ENCODE measurements around the gene RPS25.
"Not testable (repeated sequence)": the region's sequence is repeated elsewhere in the genome, so short reads cannot be mapped to it uniquely, and the experiment has no call there.

The RPS25 gene
- 794 to 1,325 (median 1,060) reads per million in 4 donors for total RNA-seq

- peak; percentile 90 to 97 (median 94) for DNase-seq
These were observed at the start of gene RPS25, which contains the start of gene TRAPPC4 for GRCh38 chr11:119018074-119018938. RPS25 (minus strand) TSS chr11:119018343; CDS start chr11:119018284, 59 bp downstream. TRAPPC4 (plus strand) TSS chr11:119018766; CDS start chr11:119018796, 30 bp downstream.

- DNase-seq = peak; percentile 98 to 99 (median 98)
These were observed 49.5 kb upstream of the RPS25 start, which contains the start of gene VPS11 for GRCh38 chr11:119067371-119068222. VPS11 (plus strand) TSS chr11:119067818; CDS start chr11:119067824, 6 bp downstream.

GRCh38 chr11:119065369-119065768, 47.2 kb upstream of the RPS25 start:
- peak in 1 of 5 donors; percentile 71 for DNase-seq

DNA sequence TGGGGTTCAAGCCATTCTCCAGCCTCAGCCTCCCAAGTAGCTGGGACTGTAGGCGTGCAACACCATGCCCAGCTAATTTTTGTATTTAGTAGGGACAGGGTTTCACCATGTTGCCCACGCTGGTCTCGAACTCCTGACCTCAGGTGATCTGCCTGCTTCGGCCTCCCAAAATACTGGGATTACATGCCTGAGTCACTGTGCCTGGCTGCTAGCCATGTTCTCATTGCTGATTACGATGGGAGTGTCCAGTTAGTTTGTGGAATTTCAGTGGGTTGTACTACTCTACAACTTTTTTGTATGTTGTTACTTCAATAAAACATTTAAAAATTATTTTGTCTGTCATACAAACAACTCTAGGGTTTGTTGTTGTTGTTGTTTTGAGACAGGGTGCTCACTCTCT, 44.6 kb upstream of the RPS25 start:
- DNase-seq = no peak

DNA sequence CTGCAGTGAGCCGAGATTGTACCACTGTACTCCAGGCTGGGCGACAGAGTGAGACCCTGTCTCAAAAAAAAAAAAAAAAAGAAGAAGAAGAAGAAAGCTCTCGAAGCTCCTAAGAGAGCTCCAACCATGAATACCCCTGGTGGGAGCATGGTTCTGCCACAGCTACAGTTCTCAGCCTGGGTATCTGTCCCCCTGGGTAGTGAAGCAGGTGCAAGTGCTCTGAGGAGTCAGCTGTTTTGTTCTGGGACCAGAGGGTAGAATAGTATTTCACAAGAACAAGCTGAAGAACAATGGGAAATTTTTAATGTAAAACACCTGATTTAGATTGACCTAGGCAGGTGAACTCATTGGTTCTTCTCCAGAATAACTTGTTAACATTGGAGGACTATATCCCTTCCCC, 43.1 kb upstream of the RPS25 start:
- no peak for DNase-seq

- not testable (repeated sequence) for DNase-seq
These were observed 41.0 kb upstream of the RPS25 start for GRCh38 chr11:119059128-119059527.

GRCh38 chr11:119057000-119057769, 39.0 kb upstream of the RPS25 start, which contains the start of gene HYOU1:
HYOU1 (minus strand) TSS chr11:119057205; CDS start chr11:119056160, 1,045 bp downstream.
- DNase-seq = peak; percentile 97 to 99 (median 98)

DNA sequence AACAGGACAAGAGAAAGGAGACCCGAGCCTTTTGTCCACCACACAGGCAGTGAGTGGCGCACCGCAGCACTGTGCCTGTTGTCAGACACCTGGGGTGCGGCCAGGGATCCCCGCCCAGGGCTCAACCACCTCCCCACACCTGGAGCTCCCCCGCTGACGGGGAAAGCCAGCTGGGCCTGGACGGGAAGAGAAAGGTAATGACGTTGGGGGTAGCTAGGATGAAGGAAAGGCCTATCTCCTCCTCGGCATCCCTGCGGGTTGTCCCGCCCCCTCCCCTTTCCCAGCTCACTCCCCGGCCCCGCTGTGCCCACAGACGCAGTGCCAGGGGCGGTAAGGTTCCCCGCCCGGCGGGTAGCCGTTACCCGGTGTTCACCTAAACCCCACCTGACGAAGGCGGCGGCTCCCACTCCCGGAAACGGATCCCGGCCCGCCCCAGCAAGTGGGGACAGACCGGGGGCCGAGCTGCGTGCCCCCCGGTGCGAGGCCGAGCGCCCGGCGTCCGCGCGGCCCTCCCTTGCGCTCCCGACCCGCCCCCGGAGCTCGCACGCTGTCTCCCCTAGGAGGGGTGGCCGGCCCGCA, 38.4 kb upstream of the RPS25 start:
- peak; percentile 29 to 50 (median 39) for DNase-seq

DNA sequence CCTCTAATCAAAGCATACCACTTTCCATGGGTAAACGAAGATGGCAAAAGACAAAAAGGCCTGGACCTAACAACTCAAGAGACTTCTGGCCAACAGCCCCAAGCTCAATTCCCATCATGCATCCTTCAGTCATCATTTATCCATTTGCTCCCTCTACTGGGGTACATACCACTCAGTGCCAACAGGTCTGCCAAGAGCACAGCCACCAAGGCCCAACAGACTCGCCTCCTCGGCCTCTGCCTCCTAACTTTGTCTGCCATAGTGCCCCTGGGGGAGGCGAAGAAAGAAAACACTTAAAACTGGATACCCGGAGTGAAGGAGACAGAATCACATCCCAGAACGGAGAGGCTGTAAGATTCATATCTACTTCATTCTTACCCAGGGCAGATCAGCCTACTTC, 37.8 kb upstream of the RPS25 start:
- DNase-seq = peak in 1 of 5 donors; percentile 41

DNA sequence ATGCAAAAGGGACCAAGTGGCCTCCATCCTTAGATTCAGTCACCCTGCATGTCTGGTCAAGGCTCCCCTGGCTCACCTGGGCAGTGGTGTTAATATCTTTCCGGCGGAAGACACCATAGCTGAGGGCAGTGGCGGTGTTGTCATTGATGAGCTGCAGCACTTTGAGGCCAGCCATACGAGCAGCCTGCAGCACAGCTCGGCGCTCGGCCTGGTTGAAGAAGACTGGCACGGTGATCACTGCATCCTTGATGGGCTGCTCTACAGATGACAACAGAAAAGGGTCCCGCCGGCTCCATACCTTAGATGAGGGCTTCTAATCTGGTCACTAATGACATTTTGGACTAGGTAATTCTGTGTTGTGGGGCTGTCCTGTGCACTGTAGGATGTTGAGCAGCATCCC, 36.3 kb upstream of the RPS25 start:
- no peak for DNase-seq

DNA sequence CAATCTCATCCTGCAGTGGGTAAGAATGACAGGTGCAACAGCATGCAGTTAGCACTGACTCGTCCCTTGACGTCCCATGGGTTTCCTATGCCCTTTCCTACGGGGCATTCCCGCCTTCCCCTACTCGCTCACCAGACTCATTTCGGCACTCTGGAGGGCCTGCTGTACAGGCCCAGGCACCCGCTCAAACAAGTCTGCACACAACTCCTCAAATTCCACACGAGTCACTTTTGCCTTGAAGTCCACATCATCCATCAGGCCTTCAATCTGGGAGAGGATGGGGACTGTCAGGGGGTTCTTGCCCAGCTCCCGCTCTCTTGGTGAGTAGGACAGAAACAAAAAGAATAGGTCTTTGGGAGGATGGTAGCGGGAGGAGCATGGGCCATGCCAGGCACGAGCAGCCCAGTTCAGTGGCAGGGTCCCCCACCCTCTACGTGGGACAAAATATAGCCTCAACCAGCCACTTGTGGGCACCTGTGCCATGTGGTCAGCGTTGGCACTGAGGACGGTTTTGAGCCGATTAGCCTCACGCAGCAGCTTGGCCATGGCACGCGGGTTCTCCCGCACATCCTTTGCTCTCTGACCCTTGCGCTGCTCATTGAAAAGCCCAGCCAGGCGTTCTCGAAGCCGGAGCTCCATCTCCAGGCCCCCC, 34.1 kb upstream of the RPS25 start:
- no peak for DNase-seq

DNA sequence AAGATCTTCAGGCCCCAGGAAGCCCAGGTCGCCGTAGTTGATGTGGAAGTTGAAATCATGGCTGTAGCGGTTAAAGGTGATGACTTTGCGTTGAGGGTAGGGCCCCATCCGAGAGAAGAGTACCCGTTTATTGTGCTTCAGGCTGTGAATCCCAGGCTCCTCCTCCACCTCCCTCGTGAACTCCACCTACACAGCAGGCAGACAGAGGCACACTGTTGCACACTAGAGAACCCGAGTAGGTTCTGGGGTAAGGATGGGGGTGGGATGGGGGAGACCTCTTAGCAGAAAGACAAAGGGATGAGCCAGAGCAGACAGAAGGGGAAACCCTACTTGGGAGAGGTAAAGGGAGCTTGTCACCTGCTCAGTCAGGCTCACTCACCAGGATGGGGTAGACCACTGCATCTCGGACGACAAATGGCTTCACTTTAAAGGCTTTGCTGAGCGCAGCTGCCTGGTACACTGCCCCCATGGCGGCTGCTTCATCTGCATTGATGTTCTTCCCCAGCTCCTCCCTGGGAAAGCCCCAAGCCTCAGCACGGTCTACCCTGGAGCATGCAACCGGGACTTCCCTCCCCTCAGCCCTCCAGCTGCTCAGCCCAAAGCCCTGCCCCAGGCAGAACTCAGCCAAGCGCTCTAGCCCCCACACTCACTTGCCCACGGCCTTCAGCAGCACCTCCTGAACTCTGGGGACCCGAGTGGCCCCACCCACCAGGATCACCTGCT, 33.5 kb upstream of the RPS25 start:
- DNase-seq = no peak

DNA sequence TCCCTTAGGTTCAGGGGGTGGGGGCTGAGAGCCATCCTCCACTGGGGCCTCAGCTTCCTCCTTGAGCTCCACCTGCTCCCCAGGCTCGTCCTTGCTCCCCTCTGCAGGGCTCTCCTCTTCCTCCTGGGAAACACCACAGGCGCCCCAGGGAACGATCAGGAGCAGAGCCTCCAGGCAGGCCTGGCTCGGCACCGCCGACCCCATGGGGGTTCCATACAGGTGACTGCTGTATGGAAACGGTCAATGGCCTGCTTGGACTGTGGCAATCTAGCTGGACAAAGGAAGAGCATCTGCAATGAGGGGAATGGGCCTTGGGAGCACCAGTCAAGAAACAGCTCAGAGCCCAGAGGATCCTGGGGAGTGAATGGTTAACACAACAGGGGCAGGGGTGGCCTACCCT, 30.9 kb upstream of the RPS25 start:
- no peak for DNase-seq

GRCh38 chr11:119048644-119049043, 30.5 kb upstream of the RPS25 start:
- no peak for DNase-seq

DNA sequence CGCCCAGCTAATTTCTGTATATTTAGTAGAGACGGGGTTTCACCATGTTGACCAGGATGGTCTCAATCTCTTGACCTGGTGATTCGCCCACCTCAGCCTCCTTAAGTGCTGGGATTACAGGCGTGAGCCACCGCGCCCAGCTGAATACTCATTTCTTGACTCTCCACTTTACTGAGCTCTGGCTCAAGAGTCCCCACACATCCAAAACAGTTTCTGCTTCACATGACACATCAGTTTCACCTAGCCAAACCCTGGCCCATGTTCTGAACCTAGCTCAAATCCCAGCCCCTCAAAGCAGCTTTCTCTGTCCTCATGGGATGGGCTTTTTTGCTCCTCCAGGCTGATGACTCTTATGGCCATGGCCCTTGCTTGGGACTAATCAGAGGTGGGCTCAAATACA, 29.1 kb upstream of the RPS25 start:
- no peak for DNase-seq

GRCh38 chr11:119046489-119046888, 28.3 kb upstream of the RPS25 start:
- DNase-seq = no peak

DNA sequence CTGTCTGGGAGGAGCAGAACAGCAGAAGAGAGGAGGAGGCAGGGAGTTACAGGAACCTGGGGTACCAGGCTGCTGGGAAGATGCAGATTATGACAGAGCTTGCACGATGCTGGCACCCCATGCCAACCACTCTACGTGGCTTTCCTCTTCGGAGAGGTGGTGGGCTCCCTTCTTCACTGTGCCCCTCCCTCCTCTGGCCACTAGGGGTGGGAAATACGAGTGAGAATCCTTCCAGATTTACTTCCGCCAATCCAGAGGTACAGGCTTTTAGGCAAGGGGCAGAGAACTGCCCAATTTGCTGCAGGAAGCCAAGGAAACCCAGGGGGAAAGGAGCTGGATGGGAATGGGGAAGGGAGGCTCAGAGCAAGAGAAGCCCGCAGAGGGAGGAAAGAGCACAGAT, 26.6 kb upstream of the RPS25 start:
- DNase-seq = no peak

- no peak for DNase-seq
These were observed 24.8 kb upstream of the RPS25 start for GRCh38 chr11:119042927-119043326.

DNA sequence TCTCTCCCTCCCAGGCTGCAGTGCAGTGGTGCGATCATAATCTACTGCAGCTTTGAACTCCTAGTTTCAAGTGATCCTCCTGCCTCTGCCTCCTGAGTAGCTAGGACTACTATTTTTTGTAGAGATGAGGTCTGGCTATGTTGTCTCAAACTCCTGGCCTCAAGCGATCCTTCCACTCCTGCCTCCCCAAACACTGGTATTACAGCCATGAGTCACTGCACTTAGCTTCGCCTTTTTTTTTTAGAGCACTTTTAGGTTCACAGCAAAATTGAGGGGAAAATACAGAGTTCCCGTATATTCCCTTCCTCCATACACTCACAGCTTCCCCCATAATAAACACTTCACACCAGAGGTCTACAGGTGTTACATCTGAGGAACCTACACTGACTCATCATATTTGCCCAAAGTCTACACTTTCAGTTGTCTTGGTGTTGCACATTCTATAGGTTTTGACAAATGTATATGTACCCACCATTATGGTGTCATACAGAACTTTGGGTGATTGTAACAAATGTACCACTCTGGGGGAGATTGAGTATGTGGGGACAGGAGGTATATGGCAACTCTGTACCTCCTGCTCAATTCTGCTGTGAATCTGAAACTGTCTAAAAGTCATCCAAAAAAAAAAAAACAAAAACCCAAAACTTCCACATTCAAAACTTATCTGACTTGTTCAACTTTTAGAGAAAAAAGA, 23.8 kb upstream of the RPS25 start:
- DNase-seq = no peak

DNA sequence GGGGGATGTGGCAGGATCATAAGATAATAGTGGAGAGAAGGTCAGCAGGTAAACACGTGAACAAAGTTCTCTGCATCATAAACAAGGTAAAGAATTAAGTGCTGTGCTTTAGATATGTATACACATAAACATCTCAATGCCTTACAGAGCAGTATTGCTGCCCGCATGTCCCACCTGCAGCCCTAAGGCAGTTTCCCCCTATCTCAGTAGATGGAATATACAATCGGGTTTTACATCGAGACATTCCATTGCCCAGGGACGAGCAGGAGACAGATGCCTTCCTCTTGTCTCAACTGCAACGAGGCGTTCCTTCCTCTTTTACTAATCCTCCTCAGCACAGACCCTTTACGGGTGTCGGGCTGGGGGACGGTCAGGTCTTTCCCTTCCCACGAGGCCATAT, 21.3 kb upstream of the RPS25 start:
- DNase-seq = not testable (repeated sequence)
